ENCODE measurements around the gene ABCG5. TPM values are rescaled to one million over a fixed set of nuclear protein-coding genes. Genes with fewer than 3 reads are reported as not detected.

ABCG5 gene
- total and polyA plus RNA-seq, 2 donors, result not detected

DNA sequence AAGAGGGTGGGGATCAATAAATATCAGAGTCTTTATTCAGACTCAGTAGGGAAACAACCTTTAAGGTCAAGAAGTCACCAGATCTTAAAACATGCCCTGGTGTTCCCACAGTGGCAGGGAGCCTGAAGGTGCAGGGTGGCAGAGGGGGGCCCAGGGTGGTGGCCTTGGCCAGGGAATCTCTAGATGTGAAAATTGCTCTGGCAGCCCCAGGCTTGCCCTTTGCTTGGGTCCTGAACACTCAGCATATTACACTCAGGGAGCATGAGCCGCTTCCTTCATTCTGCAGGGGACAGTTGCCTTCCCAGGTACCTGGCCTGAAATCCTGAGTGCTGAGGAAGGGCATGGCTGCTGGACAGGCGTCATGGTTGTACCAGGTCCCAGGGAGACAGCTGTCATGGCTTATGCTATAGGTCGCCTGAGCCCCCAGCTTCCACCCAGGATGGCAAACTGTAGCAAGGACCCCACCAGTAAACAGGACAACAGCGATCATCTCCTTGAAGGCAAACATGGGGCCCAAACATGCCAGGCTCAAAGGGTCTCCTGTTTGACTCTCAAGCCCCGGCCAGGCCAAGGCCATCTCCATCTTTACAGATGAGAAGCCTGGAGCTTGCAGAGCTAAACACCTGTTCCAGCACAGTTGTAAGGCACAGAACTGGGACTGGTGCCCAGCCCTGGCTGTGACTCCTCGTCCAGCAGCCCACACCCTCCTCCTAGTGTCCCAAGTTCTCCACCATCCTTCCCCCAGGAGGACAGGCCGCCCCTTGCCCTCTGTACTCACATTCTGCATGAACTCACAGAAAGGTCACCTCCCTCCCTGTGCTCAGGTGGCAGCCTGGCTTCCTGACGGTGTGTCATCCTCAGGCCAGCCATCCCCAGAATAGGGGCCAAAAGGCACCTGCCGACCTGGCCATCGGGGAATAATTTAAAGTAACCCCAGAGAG is 14.8 kb upstream of the ABCG5 start:
- H3K36me3 ChIP-seq (ENCODE audit: insufficient read depth), result no peaks in the 10 kb centered on the region
- 85% methylated on average over 10 of the region's 10 CpGs for WGBS
- H3K27ac ChIP-seq (ENCODE audit: low read depth), result no peak overlapping the region
- H3K4me3 ChIP-seq (ENCODE audit: low read depth, low read length), result no peak overlapping the region
- no peak for DNase-seq (ENCODE audit: extremely low spot score)
- H3K4me1 ChIP-seq (ENCODE audit: insufficient read depth), result no peaks in the 10 kb centered on the region

DNA sequence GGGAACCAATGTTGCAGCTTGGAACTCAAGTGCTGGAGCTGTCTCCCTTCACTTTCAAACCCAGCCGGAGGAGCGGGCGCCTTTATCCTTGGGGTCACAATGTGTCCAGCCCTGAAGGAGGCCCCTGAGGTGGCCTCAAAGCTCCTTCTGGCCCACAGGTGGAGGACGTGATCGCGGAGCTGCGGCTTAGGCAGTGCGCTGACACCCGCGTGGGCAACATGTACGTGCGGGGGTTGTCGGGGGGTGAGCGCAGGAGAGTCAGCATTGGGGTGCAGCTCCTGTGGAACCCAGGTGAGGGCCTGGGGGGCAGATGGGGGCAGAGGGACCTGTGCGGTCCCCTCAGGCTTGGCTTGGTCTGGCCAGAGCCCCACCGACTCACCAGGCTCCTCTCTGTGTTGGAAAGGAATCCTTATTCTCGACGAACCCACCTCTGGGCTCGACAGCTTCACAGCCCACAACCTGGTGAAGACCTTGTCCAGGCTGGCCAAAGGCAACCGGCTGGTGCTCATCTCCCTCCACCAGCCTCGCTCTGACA is 13.6 kb upstream of the ABCG5 start:
- WGBS, result 90% methylated on average over 21 of the region's 21 CpGs
- Histone ChIP-seq H3K4me3 (ENCODE audit: low read depth, low read length) (no peak overlapping the region), H3K36me3 (ENCODE audit: insufficient read depth) (no peaks in the 10 kb centered on the region), H3K4me1 (ENCODE audit: insufficient read depth) (no peaks in the 10 kb centered on the region), H3K27ac (ENCODE audit: low read depth) (no peak overlapping the region)
- DNase-seq (ENCODE audit: extremely low spot score), result no peak

DNA sequence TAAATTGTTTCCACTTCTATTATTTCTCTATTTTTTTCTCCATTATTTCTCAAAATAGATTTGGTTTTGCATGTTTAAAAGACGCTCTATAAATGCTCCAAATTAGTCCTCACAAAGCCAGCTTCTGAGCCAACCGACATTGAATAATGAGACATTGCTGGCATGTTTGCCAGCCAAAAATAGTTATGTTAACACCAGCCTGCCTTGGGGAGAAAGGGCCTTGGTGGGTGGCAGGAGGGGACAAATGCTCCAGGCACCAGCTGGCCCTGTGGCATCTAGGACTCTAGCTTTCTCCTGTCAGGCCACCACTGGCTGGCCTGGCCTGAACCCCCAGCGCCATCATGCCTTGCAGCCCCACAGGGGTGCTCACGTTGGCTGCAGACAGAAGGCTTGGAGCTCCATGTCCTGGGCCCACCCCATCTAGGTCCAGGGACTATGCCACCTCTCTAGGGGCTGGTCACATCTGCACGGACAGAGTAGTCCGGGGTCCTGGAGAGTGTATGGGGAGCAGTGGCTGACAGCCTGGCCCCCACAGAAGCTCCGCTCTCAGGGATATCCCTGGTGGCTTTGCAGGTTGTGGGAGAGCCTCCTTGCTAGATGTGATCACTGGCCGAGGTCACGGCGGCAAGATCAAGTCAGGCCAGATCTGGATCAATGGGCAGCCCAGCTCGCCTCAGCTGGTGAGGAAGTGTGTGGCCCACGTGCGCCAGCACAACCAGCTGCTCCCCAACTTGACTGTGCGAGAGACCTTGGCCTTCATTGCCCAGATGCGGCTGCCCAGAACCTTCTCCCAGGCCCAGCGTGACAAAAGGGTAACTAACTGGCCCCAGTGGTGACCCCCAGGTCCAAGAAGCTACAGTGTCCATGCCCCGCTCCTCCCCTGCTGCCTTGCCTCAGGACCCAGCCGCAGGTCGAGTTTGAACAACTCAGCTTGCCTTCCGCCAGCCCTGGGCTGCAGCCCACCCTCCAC is 12.7 kb upstream of the ABCG5 start:
- Histone ChIP-seq H3K4me3 (ENCODE audit: low read depth, low read length) (no peak overlapping the region), H3K36me3 (ENCODE audit: insufficient read depth) (no peaks in the 10 kb centered on the region), H3K27ac (ENCODE audit: low read depth) (no peak overlapping the region), H3K4me1 (ENCODE audit: insufficient read depth) (no peaks in the 10 kb centered on the region)
- DNase-seq (ENCODE audit: extremely low spot score), result no peak
- WGBS, result 89% methylated on average over 20 of the region's 20 CpGs

DNA sequence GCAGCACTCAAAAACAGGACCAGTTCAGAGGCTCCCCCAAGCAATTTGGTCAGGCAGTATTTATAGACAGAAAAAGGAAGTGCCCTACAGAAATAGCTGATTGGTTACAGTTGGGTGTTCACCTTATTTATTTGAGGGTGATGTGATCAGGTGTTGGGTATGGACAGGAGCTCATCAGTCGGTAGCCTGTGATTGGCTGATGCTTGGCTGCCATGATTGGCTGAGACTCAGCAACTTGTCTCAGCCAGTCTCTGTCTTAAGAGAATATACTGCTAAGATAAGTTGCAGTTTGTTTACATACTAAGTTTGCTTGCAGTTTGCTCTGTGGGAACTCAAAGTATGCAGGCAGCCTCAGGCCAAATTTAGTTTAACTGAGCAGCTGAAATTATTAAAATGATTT is 9.6 kb upstream of the ABCG5 start:
- Histone ChIP-seq H3K4me1 (ENCODE audit: insufficient read depth) (no peaks in the 10 kb centered on the region), H3K36me3 (ENCODE audit: insufficient read depth) (no peaks in the 10 kb centered on the region), H3K27ac (ENCODE audit: low read depth) (no peak overlapping the region), H3K4me3 (ENCODE audit: low read depth, low read length) (no peak overlapping the region)
- 36% methylated on average over 1 of the region's 1 CpG for WGBS
- no peak for DNase-seq (ENCODE audit: extremely low spot score)

DNA sequence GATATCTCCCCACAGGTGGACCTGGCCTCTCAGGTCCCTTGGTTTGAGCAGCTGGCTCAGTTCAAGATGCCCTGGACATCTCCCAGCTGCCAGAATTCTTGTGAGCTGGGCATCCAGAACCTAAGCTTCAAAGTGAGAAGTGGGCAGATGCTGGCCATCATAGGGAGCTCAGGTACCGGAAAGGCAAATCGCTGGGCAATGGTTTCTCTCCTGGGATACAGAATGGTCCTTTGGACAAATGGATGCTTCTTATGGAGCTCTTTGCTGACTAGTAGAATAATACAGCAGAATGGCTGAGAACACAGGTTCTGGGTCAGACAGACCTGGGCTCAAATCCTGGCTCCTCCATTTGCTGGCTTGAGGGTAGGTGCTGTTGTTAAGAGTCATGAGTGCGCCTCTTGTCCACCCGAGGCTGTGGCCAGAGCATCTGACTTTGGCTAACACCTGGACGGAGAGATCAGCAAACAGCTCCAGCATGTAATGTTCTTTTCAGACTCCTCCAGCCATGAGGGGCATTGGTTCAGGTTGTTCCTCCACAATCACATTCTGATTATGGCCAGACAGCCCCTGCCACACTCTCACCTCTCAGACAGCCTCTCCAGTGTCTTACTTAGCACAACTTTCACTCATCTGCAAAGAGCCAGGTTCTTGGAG is 7.6 kb upstream of the ABCG5 start:
- H3K36me3 ChIP-seq (ENCODE audit: insufficient read depth), result no peaks in the 10 kb centered on the region
- no peak for DNase-seq (ENCODE audit: extremely low spot score)
- no peaks in the 10 kb centered on the region for H3K4me1 ChIP-seq (ENCODE audit: insufficient read depth)
- 88% methylated on average over 5 of the region's 5 CpGs for WGBS
- H3K4me3 ChIP-seq (ENCODE audit: low read depth, low read length), result no peak overlapping the region
- H3K27ac ChIP-seq (ENCODE audit: low read depth), result no peak overlapping the region

DNA sequence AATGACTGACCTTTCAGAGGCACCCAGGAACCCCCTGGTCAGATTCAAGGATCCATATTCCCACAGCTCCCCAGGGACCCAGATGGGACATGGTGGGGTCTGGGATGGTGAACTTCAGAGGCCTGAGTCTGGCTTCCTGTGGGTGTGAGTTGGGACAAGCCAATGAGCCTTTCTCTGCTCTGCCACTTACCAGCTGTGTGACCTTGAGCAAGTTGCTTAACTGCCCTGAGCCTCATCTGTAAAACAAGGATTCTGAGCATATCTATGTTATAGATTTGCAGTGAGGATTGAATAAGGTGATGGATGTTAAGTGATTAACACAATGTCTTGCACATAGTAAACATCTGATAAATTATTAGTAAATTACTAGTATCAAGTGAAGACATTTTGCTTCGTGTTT is 6.5 kb upstream of the ABCG5 start:
- 73% methylated on average over 1 of the region's 1 CpG for WGBS
- H3K4me1 ChIP-seq (ENCODE audit: insufficient read depth), result no peaks in the 10 kb centered on the region
- no peak for DNase-seq (ENCODE audit: extremely low spot score)

DNA sequence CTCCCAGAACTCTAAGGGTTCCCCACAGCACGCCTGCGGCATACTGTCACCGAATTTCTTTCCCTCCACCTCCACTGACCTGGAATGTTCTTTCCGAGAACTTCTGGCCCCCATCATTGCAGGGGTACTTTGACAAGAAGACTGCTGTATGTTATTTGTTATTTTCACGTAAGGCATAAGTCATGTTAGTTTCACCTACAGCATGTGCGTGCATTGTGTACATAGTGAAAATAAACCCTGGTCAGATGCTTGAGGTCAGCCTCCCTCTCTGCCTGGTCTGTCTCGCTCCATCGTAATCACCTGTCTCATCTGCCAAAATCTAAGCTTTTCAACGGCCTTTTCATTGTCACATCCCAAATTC is 4.2 kb upstream of the ABCG5 start:
- Histone ChIP-seq H3K27ac (ENCODE audit: low read depth) (no peak overlapping the region), H3K4me3 (ENCODE audit: low read depth, low read length) (no peak overlapping the region), H3K36me3 (ENCODE audit: insufficient read depth) (no peaks in the 10 kb centered on the region), H3K4me1 (ENCODE audit: insufficient read depth) (no peaks in the 10 kb centered on the region)
- DNase-seq (ENCODE audit: extremely low spot score), result no peak
- WGBS, result 81% methylated on average over 9 of the region's 9 CpGs

More for the DNA sequence above, 6.5 kb upstream of the ABCG5 start:
- Histone ChIP-seq H3K4me3 (ENCODE audit: low read depth, low read length) (no peak overlapping the region), H3K36me3 (ENCODE audit: insufficient read depth) (no peaks in the 10 kb centered on the region), H3K27ac (ENCODE audit: low read depth) (no peak overlapping the region)

DNA sequence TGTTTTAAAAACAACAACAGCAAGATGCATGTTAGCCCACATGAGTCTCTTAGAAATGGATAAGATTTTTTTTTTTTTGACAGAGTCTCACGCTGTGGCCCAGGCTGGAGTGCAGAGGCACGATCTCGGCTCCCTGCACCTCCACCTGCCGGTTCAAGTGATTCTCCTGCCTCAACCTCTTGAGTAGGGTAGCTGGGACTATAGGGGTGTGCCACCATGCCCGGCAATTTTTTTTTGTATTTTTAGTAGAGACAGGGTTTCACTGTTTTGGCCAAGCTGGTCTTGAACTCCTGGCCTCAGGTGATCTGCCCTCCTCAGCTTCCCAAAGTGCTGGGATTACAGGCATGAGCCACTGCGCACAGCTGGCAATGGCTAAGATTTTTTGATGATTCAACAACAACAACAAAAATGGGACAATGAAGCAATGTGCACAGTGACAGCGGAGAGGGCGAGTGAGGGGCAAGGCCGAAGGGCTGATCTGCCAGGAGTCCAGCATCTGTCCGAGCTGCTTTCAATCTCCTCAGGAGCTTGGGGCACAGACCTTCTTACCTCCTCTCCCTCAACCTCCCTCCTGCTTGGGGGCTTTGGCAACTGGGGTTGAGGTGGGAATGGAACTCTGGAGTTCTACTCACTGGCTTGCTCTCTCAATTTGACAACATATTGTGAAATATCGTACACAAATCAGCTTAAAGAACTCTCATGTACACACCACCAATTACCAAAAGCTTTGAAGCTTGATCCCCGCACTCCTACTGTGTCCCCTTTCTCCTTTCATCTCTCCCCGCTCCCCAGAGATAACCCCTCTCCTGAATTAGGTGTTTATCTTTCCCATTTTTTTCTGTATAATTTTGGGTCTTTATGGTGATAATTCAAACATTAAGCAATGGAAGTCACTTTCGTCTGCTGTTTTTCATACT is 3.6 kb upstream of the ABCG5 start:
- 87% methylated on average over 14 of the region's 14 CpGs for WGBS
- no peak for DNase-seq (ENCODE audit: extremely low spot score)

DNA sequence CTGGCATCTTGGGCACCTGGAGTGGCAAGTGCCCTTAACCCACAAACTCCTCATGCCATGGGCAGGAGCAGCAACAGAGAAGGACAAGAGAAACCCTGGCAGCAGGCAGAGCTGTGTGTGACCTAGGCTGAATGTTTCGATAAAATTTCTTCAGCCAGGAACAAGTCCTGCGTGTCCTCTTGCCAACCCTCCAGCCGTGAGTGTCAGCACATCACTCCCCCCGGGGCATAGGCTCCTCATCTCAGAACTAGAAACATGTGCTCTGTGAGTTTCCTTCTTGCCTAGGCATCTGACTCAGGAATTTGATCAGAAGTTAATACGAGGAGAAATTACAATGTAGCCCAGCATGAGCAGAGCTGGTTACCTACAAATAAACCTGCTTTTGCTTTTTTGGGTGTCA is 2.3 kb upstream of the ABCG5 start:
- H3K4me1 ChIP-seq (ENCODE audit: insufficient read depth), result no peaks in the 10 kb centered on the region
- no peak overlapping the region for H3K27ac ChIP-seq (ENCODE audit: low read depth)
- H3K4me3 ChIP-seq (ENCODE audit: low read depth, low read length), result no peak overlapping the region
- no peak for DNase-seq (ENCODE audit: extremely low spot score)
- H3K36me3 ChIP-seq (ENCODE audit: insufficient read depth), result no peaks in the 10 kb centered on the region
- 66% methylated on average over 5 of the region's 5 CpGs for WGBS

More for the DNA sequence above, 3.6 kb upstream of the ABCG5 start:
- Histone ChIP-seq H3K4me3 (ENCODE audit: low read depth, low read length) (no peak overlapping the region), H3K27ac (ENCODE audit: low read depth) (no peak overlapping the region), H3K4me1 (ENCODE audit: insufficient read depth) (no peaks in the 10 kb centered on the region), H3K36me3 (ENCODE audit: insufficient read depth) (no peaks in the 10 kb centered on the region)

DNA sequence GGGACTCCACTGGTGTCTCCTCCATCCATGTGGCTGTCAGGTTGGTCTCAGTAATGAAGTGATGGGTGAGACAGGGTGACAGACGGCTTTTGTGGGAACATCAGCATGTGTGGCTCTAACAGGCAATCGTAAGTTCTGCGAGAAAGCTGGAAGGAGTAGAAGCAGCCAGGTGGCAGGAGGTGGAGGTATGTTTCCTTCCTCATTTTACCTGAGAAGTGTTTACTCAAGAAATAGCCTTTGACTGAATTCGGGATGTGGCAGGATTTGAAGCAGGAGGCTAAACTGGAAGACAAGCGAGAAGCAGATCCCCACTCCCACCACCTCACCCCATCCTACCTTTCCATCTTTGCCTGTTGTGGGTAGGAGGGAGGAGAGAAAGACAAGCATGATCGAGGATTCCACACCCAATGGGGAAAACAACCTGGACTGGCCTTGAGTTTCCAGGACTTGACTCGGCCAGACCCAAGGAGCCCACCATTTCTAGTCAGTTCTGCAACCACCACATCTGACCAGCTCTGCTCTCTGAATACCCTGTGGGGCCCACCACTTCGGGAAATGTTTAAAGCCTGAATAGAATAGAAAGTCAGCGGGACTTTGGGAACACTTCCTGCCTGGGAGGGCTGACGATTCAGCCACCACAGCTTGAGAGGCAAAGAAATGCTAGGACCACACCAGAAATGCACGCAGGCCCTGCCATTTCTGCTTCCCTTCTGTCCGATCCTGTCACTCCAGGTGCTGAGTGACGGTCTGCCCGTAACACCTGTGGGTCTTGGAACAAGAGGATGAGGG is 1.3 kb upstream of the ABCG5 start:
- no peak overlapping the region for H3K27ac ChIP-seq (ENCODE audit: low read depth)
- no peak overlapping the region for H3K4me3 ChIP-seq (ENCODE audit: low read depth, low read length)
- no peaks in the 10 kb centered on the region for H3K4me1 ChIP-seq (ENCODE audit: insufficient read depth)
- DNase-seq (ENCODE audit: extremely low spot score), result no peak
- WGBS, result 76% methylated on average over 14 of the region's 14 CpGs
- no peaks in the 10 kb centered on the region for H3K36me3 ChIP-seq (ENCODE audit: insufficient read depth)

DNA sequence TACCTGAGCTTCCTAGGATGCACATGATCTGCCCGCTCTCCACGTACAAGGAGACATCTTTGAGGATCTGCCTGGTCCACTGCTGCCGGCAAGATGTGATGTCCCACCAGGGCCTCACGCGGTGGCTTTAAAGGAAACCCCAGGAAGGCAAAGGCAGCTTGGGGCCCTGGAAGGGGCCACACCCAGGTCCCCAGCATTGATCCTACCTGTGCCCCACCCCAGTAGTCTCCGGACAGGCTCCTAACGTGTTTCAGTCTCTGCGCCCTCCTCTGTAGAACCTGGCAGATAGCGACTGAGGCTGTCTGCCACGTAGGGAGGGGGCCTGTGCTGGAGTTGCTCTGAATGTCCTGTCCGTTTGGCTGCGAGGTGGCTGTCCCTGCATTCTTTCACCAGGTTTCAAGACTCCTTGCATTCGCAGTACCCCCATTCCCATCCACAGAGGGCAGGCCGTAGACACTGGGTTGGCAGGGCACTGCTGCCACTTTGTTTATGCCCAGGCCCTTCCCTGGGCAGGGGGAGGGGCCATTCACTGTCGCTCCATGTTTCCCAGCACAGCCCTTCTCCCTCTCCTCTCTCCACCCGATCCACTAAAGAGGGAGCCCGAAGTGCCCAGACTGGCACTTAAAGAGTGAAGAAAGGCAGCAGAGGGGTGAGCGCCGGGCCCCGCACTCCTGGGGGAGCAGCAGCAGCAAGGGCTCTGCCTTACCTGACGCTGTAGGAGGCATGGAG is 644 bp downstream of the ABCG5 start:
- WGBS, result 86% methylated on average over 21 of the region's 21 CpGs
- H3K4me3 ChIP-seq (ENCODE audit: low read depth, low read length), result no peak overlapping the region
- no peaks in the 10 kb centered on the region for H3K4me1 ChIP-seq (ENCODE audit: insufficient read depth)
- H3K36me3 ChIP-seq (ENCODE audit: insufficient read depth), result no peaks in the 10 kb centered on the region
- no peak for DNase-seq (ENCODE audit: extremely low spot score)
- no peak overlapping the region for H3K27ac ChIP-seq (ENCODE audit: low read depth)

Measured in urinary bladder (tissue), 4 donors.